ENCODE data around the gene MT1G.
"Not testable (repeated sequence)": the region's sequence is repeated elsewhere in the genome, so short reads cannot be mapped to it uniquely, and the experiment has no call there.

The MT1G gene

GRCh38 chr16:56679078-56679730 lies 11.3 kb upstream of the MT1G start:
- H3K36me3 ChIP-seq: no peaks in the 10 kb centered on the region
- H3K9me3 ChIP-seq: no peaks in the 10 kb centered on the region
- no peak overlapping the region for H3K27ac ChIP-seq
- peaks cover 68% of the 10 kb centered on the region for H3K27me3 ChIP-seq
- no peak for TF ChIP-seq CTCF (IDR thresholded peaks at IDR 0.05)
- H3K4me1 ChIP-seq (ENCODE audit: control insufficient read depth in 1 of 2, insufficient read depth in 1 of 2, low read depth in 1 of 2, low read length in 1 of 2): peaks cover 19 to 34% of the 10 kb centered on the region in 2 experiments
- no peak overlapping the region for H3K4me3 ChIP-seq (ENCODE audit: low read depth in 1 of 2, low read length in 1 of 2)

- Histone ChIP-seq H3K4me1 (ENCODE audit: control insufficient read depth in 1 of 2, insufficient read depth in 1 of 2, low read depth in 1 of 2, low read length in 1 of 2) (peaks cover 14 to 27% of the 10 kb centered on the region in 2 experiments), H3K4me3 (ENCODE audit: low read depth in 1 of 2, low read length in 1 of 2) (no peak overlapping the region), H3K27ac (no peak overlapping the region), H3K27me3 (peaks cover 73% of the 10 kb centered on the region), H3K36me3 (no peaks in the 10 kb centered on the region), H3K9me3 (no peaks in the 10 kb centered on the region)
- TF ChIP-seq CTCF (IDR thresholded peaks at IDR 0.05): no peak
Observed at GRCh38 chr16:56677474-56677873, 9.6 kb upstream of the MT1G start.

GRCh38 chr16:56675685-56676210 lies 7.9 kb upstream of the MT1G start:
- Histone ChIP-seq H3K36me3 (no peaks in the 10 kb centered on the region), H3K4me3 (ENCODE audit: low read depth in 1 of 2, low read length in 1 of 2) (no peak overlapping the region), H3K4me1 (ENCODE audit: control insufficient read depth in 1 of 2, insufficient read depth in 1 of 2, low read depth in 1 of 2, low read length in 1 of 2) (peaks cover 7 to 18% of the 10 kb centered on the region in 2 experiments), H3K9me3 (no peaks in the 10 kb centered on the region), H3K27me3 (peaks cover 78% of the 10 kb centered on the region), H3K27ac (no peak overlapping the region)
- no peak for TF ChIP-seq CTCF (IDR thresholded peaks at IDR 0.05)

GRCh38 chr16:56674570-56674969 lies 6.7 kb upstream of the MT1G start:
- not testable (repeated sequence) for H3K36me3 ChIP-seq; H3K4me1 ChIP-seq (ENCODE audit: control insufficient read depth in 1 of 2, insufficient read depth in 1 of 2, low read depth in 1 of 2, low read length in 1 of 2); H3K9me3 ChIP-seq; H3K4me3 ChIP-seq (ENCODE audit: low read depth in 1 of 2, low read length in 1 of 2); H3K27ac ChIP-seq
- peaks cover 90% of the 10 kb centered on the region for H3K27me3 ChIP-seq

- no peaks in the 10 kb centered on the region for H3K9me3 ChIP-seq
- no peaks in the 10 kb centered on the region for H3K36me3 ChIP-seq
- H3K27me3 ChIP-seq: peaks cover 97% of the 10 kb centered on the region
- no peak overlapping the region for H3K27ac ChIP-seq
- no peak overlapping the region for H3K4me3 ChIP-seq (ENCODE audit: low read depth in 1 of 2, low read length in 1 of 2)
- H3K4me1 ChIP-seq (ENCODE audit: control insufficient read depth in 1 of 2, insufficient read depth in 1 of 2, low read depth in 1 of 2, low read length in 1 of 2): peaks cover 0 to under 1% of the 10 kb centered on the region in 2 experiments
- TF ChIP-seq CTCF (IDR thresholded peaks at IDR 0.05): no peak
Observed at GRCh38 chr16:56673921-56674320, 6.1 kb upstream of the MT1G start.

- no peak for TF ChIP-seq CTCF (IDR thresholded peaks at IDR 0.05)
- no peak overlapping the region for H3K27ac ChIP-seq
- no peaks in the 10 kb centered on the region for H3K36me3 ChIP-seq
- no peak overlapping the region for H3K4me3 ChIP-seq (ENCODE audit: low read depth in 1 of 2, low read length in 1 of 2)
- H3K27me3 ChIP-seq: peaks cover 100% of the 10 kb centered on the region
- no peaks in the 10 kb centered on the region for H3K4me1 ChIP-seq (ENCODE audit: control insufficient read depth in 1 of 2, insufficient read depth in 1 of 2, low read depth in 1 of 2, low read length in 1 of 2)
- H3K9me3 ChIP-seq: no peaks in the 10 kb centered on the region
Observed at GRCh38 chr16:56672761-56673536, 5.1 kb upstream of the MT1G start.

GRCh38 chr16:56672171-56672570 lies 4.3 kb upstream of the MT1G start:
- H3K4me1 ChIP-seq (ENCODE audit: control insufficient read depth in 1 of 2, insufficient read depth in 1 of 2, low read depth in 1 of 2, low read length in 1 of 2); H3K4me3 ChIP-seq (ENCODE audit: low read depth in 1 of 2, low read length in 1 of 2); H3K27ac ChIP-seq; H3K36me3 ChIP-seq; H3K9me3 ChIP-seq: not testable (repeated sequence)
- peaks cover 100% of the 10 kb centered on the region for H3K27me3 ChIP-seq

- not testable (repeated sequence) for H3K27ac ChIP-seq; H3K4me3 ChIP-seq (ENCODE audit: low read depth in 1 of 2, low read length in 1 of 2); H3K36me3 ChIP-seq; H3K9me3 ChIP-seq; H3K4me1 ChIP-seq (ENCODE audit: control insufficient read depth in 1 of 2, insufficient read depth in 1 of 2, low read depth in 1 of 2, low read length in 1 of 2)
- H3K27me3 ChIP-seq: peaks cover 100% of the 10 kb centered on the region
Observed at GRCh38 chr16:56671691-56672090, 3.8 kb upstream of the MT1G start.

Measured in neutrophil (primary cell).